Pancreas (tissue), 10 donors: ENCODE results near the gene PDLIM7. TPM values are rescaled to one million over a fixed set of nuclear protein-coding genes. Genes with fewer than 3 reads are reported as not detected.

Experiments used
- ATAC-seq, 4 donors: fragments of 200-7000 bp; cut with Tn5 transposase; one replicate each; pipeline versions ENCODE4 v1.8.0 to v1.9.1; 2020; ENCODE audit warnings: mild to moderate bottlenecking in 4 of 4, moderate library complexity in 4 of 4
- DNase-seq, 6 donors: peaks; one replicate each; pipeline ENCODE4 v3.0.0-alpha.2; 2020
- FAIRE-seq: peaks from 2 replicates; lab custom pipeline; 2012; peaks lifted over from hg19 to GRCh38; lab: Jason Lieb, UNC
- H3K27ac ChIP-seq, 4 donors: fragments of 200-600 bp; sonication (generic); 1 replicate in 3 of 4; 2 replicates in 1 of 4; pipeline versions ENCODE4 v1.5.0 to v1.8.0; 2020
- H3K27me3 ChIP-seq, 4 donors: fragments of 200-600 bp; one replicate each; pipeline ENCODE4 v1.8.0; 2021
- H3K36me3 ChIP-seq, 3 donors: fragments of 200-600 bp; sonication (generic) in 1 of 3; one replicate each; pipeline versions ENCODE4 v1.5.0 to v1.8.0; 2020 to 2021
- H3K4me1 ChIP-seq, 3 donors: fragments of 200-600 bp; one replicate each; pipeline ENCODE4 v1.8.0; 2021
- H3K4me3 ChIP-seq, 4 donors: fragments of 200-600 bp; sonication (generic) in 2 of 4; one replicate each; pipeline versions ENCODE4 v1.5.0 to v1.8.0; 2020 to 2021
- H3K9me3 ChIP-seq, 4 donors: fragments of 200-600 bp; one replicate each; pipeline ENCODE4 v1.8.0; 2021
- CTCF ChIP-seq, 4 donors: fragments of 200-600 bp; sonication (generic) in 3 of 4; IDR thresholded peaks; one replicate each; pipeline versions ENCODE4 v1.5.0 to v1.8.0; 2021; ENCODE audit warnings: antibody characterized with exemption in 4 of 4
- WGBS, 2 donors: extraction: QIAGEN DNeasy Blood & Tissue Kit; methylation state at CpG; one replicate each; pipeline ENCODE4 v1.1.7; 2013; 5-methylcytosine and 5-hydroxymethylcytosine counted together
- intact Hi-C, 3 donors: fragments of 100-400 bp; cut with DNase I; formaldehyde crosslinking; loops; one replicate each; pipeline versions ENCODE4 v1.11.1 to v1.14.2; 2022
- polyA plus RNA-seq, 2 donors: library from polyadenylated mRNA; stranded (reverse); fragments of 200-250 nt; gene quantifications; one replicate each; pipeline ENCODE4 v1.2.3, GENCODE V29; 2013
- total RNA-seq, 6 donors: library from RNA; stranded (reverse); fragmentation: NEBNext Ultra II Directional in 4 of 6; extraction: Animal tissue kit (Norgen Biotek cat#: 25700) in 4 of 6; gene quantifications; one replicate each; pipeline versions ENCODE4 v1.2.1 to v1.2.4, GENCODE V29; 2021 to 2023
- donor health status: healthy with polysubstance abuse.
- donor health status: DM: no; HTN: no; CAD: no; lungs with moderate emphysema.
- donor health status: DM: no; HTN: no; CAD: no.
- donor health status: control.
- donor health status: control.
- donor health status: Bipolar disorder and iron deficiency.
- donor health status: DM: yes; HTN: yes; CAD: no.
- donor health status: DM: no; HTN: no; CAD: no.
- donor health status: DM: no; HTN: no; CAD: no.
- donor health status: DM: yes; HTN: yes; CAD: no.

Gene PDLIM7
- total and polyA plus RNA-seq, 8 donors: 3.9 to 39.9 (median 11.2) TPM

GRCh38 chr5:177508837-177509236 lies 11.4 kb upstream of the PDLIM7 start:
- DNase-seq (peak in 1 of 6 donors; percentile 54), ATAC-seq (peak in 1 of 4 donors; percentile 14), FAIRE-seq (no peak)
- no peak for TF ChIP-seq CTCF (IDR thresholded peaks at IDR 0.05)
- H3K27ac ChIP-seq: peak overlapping the region in 2 of 4 donors; percentile 25 to 40
- H3K9me3 ChIP-seq: no peaks in the 10 kb centered on the region
- H3K27me3 ChIP-seq: no peaks in the 10 kb centered on the region
- peak overlapping the region in 2 of 4 donors; percentile 1 to 40 for H3K4me3 ChIP-seq
- 59 to 74% methylated on average over 8 of the region's 8 CpGs for WGBS, 2 donors
- no peaks in the 10 kb centered on the region for H3K4me1 ChIP-seq
- intact Hi-C loops: no loop called here
- H3K36me3 ChIP-seq: peaks cover 0 to 20% (median 16%) of the 10 kb centered on the region in 3 donors

- ATAC-seq (no peak), FAIRE-seq (no peak), DNase-seq (peak in 2 of 6 donors; percentile 25 to 74)
- 92 to 94% methylated on average over 19 to 26 of the region's 26 CpGs for WGBS, 2 donors
- Histone ChIP-seq H3K9me3 (no peaks in the 10 kb centered on the region), H3K27ac (peak overlapping the region in 1 of 4 donors; percentile 25), H3K27me3 (no peaks in the 10 kb centered on the region), H3K4me3 (peak overlapping the region in 1 of 4 donors; percentile 40), H3K36me3 (peaks cover 0 to 18% (median 12%) of the 10 kb centered on the region in 3 donors), H3K4me1 (no peaks in the 10 kb centered on the region)
- intact Hi-C loops: no loop called here
- TF ChIP-seq CTCF (IDR thresholded peaks at IDR 0.05): no peak
Observed at GRCh38 chr5:177508221-177508611, 10.8 kb upstream of the PDLIM7 start.

- no peak for FAIRE-seq
Observed at GRCh38 chr5:177507596-177508220, 10.3 kb upstream of the PDLIM7 start.

DNA sequence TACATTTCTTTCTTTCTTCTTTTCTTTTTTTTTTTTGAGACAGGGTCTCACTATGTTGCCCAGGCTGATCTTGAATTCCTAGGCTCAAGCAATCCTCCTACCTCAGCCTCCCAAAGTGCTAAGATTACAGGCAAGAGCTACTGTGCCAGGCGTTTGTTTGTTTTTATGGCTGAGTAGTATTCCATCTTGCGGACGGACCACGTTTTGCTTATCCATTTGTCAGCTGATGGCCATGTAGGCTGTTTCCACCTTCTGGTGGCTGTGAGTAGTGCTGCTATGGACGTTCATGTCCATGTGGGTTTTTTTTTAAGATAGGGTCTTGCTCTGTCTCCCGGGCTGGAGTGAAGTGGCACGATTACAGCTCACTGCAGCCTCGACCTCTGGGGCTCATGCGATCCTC lies 9.8 kb upstream of the PDLIM7 start:
- peaks cover 0 to 9% (median 4%) of the 10 kb centered on the region in 3 donors for H3K36me3 ChIP-seq
- no peak for ATAC-seq
- no peak overlapping the region for H3K27ac ChIP-seq
- FAIRE-seq: no peak
- 47 to 48% methylated on average over 9 of the region's 9 CpGs for WGBS, 2 donors
- no peak for DNase-seq
- intact Hi-C loops: no loop called here
- no peaks in the 10 kb centered on the region for H3K9me3 ChIP-seq
- no peaks in the 10 kb centered on the region for H3K4me1 ChIP-seq
- H3K4me3 ChIP-seq: no peak overlapping the region
- no peak for TF ChIP-seq CTCF (IDR thresholded peaks at IDR 0.05)
- H3K27me3 ChIP-seq: no peaks in the 10 kb centered on the region

More at GRCh38 chr5:177507596-177508220, 10.3 kb upstream of the PDLIM7 start:
- Histone ChIP-seq H3K9me3 (no peaks in the 10 kb centered on the region), H3K27ac (no peak overlapping the region), H3K36me3 (peaks cover 0 to 13% (median 9%) of the 10 kb centered on the region in 3 donors), H3K4me1 (no peaks in the 10 kb centered on the region), H3K4me3 (peak overlapping the region in 1 of 4 donors; percentile 40), H3K27me3 (no peaks in the 10 kb centered on the region)
- intact Hi-C loops: no loop called here
- TF ChIP-seq CTCF (IDR thresholded peaks at IDR 0.05): no peak
- ATAC-seq: peak in 1 of 4 donors; percentile 7
- peak in 1 of 6 donors; percentile 7 for DNase-seq
- WGBS, 2 donors: 91 to 92% methylated on average over 17 of the region's 17 CpGs

DNA sequence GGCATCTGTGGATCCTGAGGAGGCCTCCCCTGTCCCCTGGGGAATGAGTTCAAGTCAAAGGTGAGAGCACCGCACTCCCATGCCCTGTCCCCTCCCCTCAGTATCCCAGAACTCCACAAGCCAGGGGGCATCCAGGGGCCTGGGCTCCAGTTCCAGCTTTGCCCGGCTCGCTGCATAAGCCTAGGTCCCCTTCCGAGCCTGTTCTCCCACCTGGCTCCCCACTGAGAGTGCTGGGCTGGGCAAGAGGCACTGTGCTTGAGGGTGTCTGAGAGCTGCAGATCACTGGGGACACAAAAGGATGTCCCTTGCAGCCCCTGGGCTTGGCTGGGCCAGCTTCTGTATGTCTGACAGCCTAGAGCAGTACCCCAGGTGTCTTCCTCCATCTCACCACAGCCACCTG lies 7.7 kb upstream of the PDLIM7 start:
- no peak for ATAC-seq
- H3K27me3 ChIP-seq: no peaks in the 10 kb centered on the region
- DNase-seq: peak in 1 of 6 donors; percentile 51
- H3K4me3 ChIP-seq: no peak overlapping the region
- intact Hi-C loops: no loop called here
- FAIRE-seq: no peak
- H3K4me1 ChIP-seq: no peaks in the 10 kb centered on the region
- H3K36me3 ChIP-seq: no peaks in the 10 kb centered on the region
- no peak overlapping the region for H3K27ac ChIP-seq
- no peak for TF ChIP-seq CTCF (IDR thresholded peaks at IDR 0.05)
- 93% methylated on average over 4 of the region's 4 CpGs for WGBS, 2 donors
- no peaks in the 10 kb centered on the region for H3K9me3 ChIP-seq
